NCI-H2196 treated with DMSO at 0.1 percent for 48 hours (cell line): ENCODE data around the gene LRRC2.

Source experiments
- DNase-seq: peaks from one replicate; lab custom pipeline; 2025; ENCODE audit not compliant: unreplicated experiment; lab: John Stamatoyannopoulos, UW

LRRC2 gene

DNA sequence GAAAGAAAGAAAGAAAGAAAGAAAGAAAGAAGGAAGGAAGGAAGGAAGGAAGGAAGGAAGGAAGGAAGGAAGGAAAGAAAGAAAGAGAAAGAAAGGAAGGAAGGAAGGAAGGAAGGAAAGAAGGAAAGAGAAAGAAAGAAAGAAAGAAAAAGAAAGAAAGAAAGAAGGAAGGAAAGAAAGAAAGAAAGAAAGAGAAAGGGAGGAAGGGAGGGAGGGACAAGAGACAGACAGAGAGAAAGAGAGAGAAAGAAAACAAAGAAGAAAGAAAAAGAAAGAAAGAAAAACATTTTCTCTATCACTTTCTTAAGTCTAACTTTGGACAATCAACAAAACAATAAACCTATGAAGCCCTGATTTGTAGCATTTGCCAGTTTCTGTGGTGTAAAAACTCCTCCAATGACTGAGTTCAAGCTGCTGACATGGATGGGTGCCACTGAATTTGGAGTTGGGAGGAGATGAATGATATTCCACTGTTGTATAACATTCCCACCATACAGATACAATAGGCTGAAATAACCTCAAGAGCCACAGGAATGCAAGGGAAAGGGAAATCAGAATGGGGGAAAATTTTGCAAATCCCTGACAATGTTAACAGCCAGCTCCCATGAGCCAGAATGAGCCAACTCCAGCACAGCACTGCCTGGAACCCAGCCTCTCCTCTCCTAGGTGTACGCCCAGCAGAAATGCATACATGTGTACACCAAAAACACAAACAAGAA lies 83.3 kb downstream of the LRRC2 start:
- no peak for DNase-seq

DNA sequence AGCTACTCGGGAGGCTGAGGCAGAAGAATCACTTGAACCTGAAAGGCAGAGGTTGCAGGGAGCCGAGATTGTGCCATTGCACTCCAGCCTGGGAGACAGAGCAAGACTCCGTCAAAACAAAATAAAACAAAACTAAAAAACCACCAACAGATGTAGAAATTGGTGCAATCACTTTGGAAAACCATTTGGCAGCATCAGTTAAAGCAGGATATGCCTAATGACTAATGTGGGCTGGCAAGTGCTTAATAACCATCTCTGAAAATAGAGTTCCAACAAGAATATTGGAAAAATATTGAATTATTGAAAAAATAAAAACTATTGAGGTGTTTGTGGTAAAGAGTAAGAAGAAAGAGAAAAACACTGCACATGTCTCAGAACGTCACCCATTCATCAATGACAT lies 84.5 kb downstream of the LRRC2 start:
- no peak for DNase-seq

DNA sequence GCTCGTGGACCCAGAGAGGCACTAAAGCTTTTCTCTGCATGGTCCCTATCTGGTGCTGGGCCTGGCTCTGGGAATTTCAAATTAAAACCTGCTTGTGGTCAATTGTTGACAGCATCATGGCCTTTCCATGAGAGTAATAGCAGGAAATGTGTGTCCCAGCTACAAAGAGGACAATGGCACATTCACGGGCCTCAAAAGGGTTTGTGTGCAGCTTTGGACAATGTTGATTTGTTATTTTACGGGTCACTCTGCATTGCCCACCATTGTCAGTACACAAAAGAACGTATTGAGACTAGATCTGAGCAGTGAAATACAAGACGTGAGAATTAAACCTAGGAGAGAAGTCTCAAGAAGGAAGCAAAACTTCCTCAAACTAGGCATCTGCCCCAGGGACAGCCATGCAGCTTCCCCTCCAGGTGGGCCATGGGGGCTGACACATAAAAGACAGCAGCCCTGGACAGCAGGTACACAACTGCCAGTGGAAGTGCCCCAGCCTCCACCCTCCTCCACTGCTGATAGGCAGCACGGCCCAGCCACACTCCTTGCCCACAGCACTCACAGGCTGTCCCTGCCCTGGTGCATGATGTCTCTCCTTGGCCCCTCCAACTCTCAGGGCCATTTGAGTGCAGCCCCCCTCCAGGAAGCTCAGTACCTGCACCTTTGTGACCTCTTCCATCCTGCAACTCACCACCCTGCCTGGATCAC lies 85.5 kb downstream of the LRRC2 start:
- DNase-seq = no peak

- DNase-seq = no peak
These were observed 86.4 kb downstream of the LRRC2 start for GRCh38 chr3:46479696-46480095.

GRCh38 chr3:46479021-46479420 lies 87.1 kb downstream of the LRRC2 start:
- DNase-seq = no peak

- no peak for DNase-seq
These were observed 87.8 kb downstream of the LRRC2 start for GRCh38 chr3:46478341-46478740.

DNA sequence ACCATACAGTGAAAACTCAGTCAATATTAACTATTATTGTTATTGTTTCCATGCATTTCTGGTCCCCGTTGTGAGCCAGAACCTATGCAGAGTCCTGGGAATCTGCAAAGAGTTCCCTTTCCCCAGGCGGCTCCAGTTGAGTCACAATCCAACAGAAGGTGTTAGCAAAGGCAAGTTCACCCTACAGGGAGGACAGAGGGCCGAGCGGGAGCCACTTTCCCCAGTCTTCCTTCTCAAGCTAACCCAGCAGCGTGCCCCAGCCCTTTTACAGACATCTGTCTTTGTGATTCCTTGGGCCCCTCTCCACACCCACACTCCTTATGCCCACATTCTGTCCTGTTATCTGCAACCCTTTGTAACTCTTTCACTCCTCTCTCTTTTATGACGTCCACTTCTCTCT lies 88.3 kb downstream of the LRRC2 start:
- DNase-seq = no peak

DNA sequence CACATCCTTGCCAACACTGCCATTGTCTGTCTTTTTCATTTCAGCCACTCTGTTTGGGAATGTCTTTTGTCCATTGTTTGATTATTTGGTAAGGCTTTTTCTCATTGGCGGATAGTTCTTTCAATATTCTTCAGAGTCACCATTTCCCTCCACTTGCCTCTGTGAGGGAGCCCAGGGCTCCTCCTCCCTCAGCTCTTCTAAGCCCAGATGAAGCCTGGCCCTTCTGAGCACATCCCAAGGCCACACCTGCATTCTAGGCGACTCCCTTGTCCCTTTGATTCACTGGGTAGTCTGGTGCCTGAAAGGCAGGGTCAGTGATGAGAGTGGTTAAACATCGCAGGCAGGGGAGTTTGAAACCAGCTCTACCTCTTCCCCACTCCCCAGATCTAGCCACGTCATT lies 89.0 kb downstream of the LRRC2 start:
- no peak for DNase-seq

GRCh38 chr3:46472736-46473135 lies 93.4 kb downstream of the LRRC2 start:
- DNase-seq = no peak

GRCh38 chr3:46471371-46471914 lies 94.7 kb downstream of the LRRC2 start:
- no peak for DNase-seq

- DNase-seq = no peak
These were observed 95.3 kb downstream of the LRRC2 start for GRCh38 chr3:46470831-46471230.

GRCh38 chr3:46469680-46470357 lies 96.3 kb downstream of the LRRC2 start:
- no peak for DNase-seq

DNA sequence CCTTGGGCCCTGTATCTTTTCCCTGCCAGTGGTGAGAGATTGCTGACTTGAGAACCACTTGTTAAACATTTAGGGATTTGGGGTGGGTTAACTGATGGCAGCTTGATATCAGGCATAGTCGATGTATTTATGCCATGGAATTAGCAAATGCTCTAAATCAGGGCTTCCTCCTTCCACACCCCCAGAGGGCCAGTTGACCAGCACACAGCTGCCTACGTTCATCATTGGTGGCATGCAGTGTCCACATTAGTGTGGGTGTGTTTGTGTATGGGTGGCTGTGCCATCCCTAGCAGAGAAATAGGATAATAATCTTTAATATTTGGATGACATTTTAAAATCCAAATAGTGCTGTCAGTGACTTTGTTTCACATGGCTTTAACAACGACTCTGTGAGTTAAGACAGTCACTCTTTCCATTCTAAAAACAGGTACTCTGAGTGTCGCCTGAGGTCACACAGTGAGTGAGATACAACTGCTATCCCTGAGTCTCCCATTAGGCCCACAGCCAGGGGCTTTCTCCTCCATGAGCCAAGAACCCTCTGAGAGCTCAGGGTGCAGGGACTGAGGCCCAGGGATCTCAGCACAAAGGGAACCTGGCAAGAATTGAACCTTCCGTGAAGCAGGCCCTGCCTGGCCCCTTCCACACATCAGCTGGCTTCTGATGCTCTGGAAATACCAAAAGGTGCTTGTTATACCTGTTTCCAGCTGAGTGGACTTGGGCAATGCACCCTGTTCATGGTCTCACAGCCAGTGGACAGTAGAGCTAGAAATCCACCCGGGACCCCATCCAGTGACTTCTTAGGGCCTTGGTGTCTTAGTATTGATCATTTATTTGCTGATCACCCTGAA lies 97.1 kb downstream of the LRRC2 start:
- DNase-seq = no peak

DNA sequence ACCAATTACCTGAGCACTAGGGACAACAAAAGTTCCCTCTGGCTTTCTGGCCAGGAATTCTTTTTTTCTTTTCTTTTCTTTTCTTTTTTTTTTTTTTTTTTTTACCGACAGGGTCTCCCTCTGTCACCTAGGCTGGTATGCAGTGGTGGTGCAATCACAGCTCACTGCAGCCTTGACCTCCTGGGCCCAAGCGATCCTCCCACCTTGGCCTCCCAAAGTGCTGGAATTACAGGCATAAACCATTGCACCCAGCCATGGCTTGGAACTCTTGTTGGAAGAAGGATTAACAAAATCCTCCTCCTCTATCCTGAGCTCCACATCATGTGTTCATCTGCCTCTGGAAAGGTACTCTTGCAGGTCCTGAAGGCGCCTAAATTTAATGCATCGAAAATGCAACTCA lies 98.5 kb downstream of the LRRC2 start:
- no peak for DNase-seq

DNA sequence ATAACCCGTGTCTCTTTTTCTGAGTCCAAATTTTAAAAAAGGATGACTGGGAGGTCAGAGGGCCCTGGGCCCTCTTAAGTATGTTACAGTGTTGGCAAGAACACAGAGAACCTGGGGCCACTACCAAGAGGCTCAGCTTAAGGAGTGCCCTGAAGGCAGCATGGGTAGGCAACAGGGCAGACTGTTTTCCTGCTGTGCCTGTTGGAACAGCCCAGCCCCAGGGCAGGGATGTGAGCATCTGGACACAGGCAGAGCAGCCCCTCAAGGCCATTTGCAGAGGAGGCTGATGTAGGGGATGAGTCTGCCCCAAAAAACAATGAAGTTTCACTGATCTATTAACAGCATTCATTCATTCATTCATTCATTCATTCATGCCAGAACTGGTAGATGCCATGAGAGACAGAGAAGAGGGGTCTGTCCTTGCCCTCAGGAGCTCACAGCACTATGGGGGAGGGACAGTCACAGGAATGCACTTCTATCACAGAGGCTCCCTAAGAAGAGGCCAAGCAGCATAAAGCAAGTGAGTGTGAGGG lies 99.2 kb downstream of the LRRC2 start:
- no peak for DNase-seq

GRCh38 chr3:46466273-46466672 lies 99.8 kb downstream of the LRRC2 start:
- DNase-seq = no peak
